ENCODE results near the gene ELMOD1. TPM values are rescaled to one million over a fixed set of nuclear protein-coding genes. Genes with fewer than 3 reads are reported as not detected.

ELMOD1 gene
- total RNA-seq, 4 donors from 2014 or later, result not detected

DNA sequence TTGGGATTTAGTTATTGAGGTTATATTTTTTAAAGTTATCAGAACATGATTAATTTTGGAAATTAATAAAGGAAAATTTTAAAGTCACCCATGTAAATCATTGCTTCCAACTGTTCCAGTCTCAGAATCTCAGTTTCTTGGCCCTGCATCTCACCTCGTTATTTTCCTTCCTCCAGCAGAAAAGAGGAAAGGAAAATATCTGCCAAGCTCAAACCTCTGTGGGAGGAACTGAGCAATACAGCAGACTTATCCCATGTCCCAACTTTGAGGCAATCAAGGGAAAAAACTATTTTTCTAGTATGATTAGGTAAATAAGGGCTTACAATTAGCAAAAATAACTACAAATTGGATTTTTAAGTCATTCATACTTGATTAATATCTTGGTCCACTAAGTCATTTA is 30.1 kb downstream of the ELMOD1 start:
- Histone ChIP-seq H3K27me3 (peaks cover 0 to 17% (median 0%) of the 10 kb centered on the region in 4 donors), H3K4me1 (no peaks in the 10 kb centered on the region), H3K36me3 (no peaks in the 10 kb centered on the region), H3K9me3 (no peaks in the 10 kb centered on the region), H3K27ac (no peak overlapping the region), H3K4me3 (no peak overlapping the region)
- whole genome bisulfite sequencing, 2 donors, result 36 to 75% methylated on average over 1 of the region's 1 CpG
- TF ChIP-seq CTCF (IDR thresholded peaks at IDR 0.05), result no peak
- no peak for TF ChIP-seq POLR2A (IDR thresholded peaks at IDR 0.05)
- DNase-seq, result no peak
- intact Hi-C loops (cut with DNase I), result no loop called here

- Histone ChIP-seq H3K27me3 (peaks cover 0 to 17% (median 0%) of the 10 kb centered on the region in 4 donors), H3K4me1 (no peaks in the 10 kb centered on the region), H3K27ac (no peak overlapping the region), H3K36me3 (no peaks in the 10 kb centered on the region), H3K9me3 (no peaks in the 10 kb centered on the region), H3K4me3 (no peak overlapping the region)
- DNase-seq, result no peak
- intact Hi-C loops (cut with DNase I), result no loop called here
- TF ChIP-seq POLR2A (IDR thresholded peaks at IDR 0.05) (no peak), CTCF (IDR thresholded peaks at IDR 0.05) (no peak)
- 63% methylated on average over 7 of the region's 7 CpGs for WGBS, 2 donors
Observed at GRCh38 chr11:107623183-107623582, 32.2 kb downstream of the ELMOD1 start.

GRCh38 chr11:107624983-107625684 is 34.2 kb downstream of the ELMOD1 start:
- H3K4me1 ChIP-seq, result no peaks in the 10 kb centered on the region
- no peaks in the 10 kb centered on the region for H3K36me3 ChIP-seq
- no peaks in the 10 kb centered on the region for H3K9me3 ChIP-seq
- WGBS, 2 donors, result 44 to 52% methylated on average over 10 of the region's 10 CpGs
- intact Hi-C loops (cut with DNase I), result no loop called here
- no peak overlapping the region for H3K4me3 ChIP-seq
- DNase-seq, result no peak
- TF ChIP-seq POLR2A (IDR thresholded peaks at IDR 0.05), result no peak
- TF ChIP-seq CTCF (IDR thresholded peaks at IDR 0.05), result no peak
- no peak overlapping the region for H3K27ac ChIP-seq
- peaks cover 0 to 17% (median 0%) of the 10 kb centered on the region in 4 donors for H3K27me3 ChIP-seq

DNA sequence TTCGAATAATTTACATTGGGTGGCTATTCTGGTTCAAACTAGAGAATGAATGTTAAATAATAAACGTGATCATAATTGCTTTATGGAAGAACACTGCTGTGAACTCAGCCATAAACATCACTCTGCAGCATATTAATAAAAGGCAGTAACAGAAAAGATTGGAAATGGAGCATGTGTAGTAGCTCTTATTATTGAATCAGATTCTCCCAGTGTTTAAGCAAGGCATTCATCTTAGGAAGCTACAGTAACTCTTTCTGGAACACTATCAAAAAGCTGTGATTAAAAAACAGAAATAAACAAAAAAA is 34.7 kb downstream of the ELMOD1 start:
- TF ChIP-seq CTCF (IDR thresholded peaks at IDR 0.05), result no peak
- Histone ChIP-seq H3K4me3 (no peak overlapping the region), H3K36me3 (no peaks in the 10 kb centered on the region), H3K27me3 (peaks cover 0 to 17% (median 0%) of the 10 kb centered on the region in 4 donors), H3K27ac (no peak overlapping the region), H3K9me3 (no peaks in the 10 kb centered on the region), H3K4me1 (no peaks in the 10 kb centered on the region)
- no peak for DNase-seq
- intact Hi-C loops (cut with DNase I), result no loop called here
- WGBS, 2 donors, result 15 to 40% methylated on average over 2 of the region's 2 CpGs

GRCh38 chr11:107631043-107631442 is 40.1 kb downstream of the ELMOD1 start:
- no peaks in the 10 kb centered on the region for H3K9me3 ChIP-seq
- H3K27me3 ChIP-seq, result peaks cover 0 to 15% (median 0%) of the 10 kb centered on the region in 4 donors
- no peaks in the 10 kb centered on the region for H3K4me1 ChIP-seq
- H3K36me3 ChIP-seq, result no peaks in the 10 kb centered on the region
- WGBS, 2 donors, result 55 to 66% methylated on average over 2 of the region's 2 CpGs
- intact Hi-C loops (cut with DNase I), result no loop called here
- H3K4me3 ChIP-seq, result no peak overlapping the region
- DNase-seq, result no peak
- TF ChIP-seq POLR2A (IDR thresholded peaks at IDR 0.05), result no peak
- TF ChIP-seq CTCF (IDR thresholded peaks at IDR 0.05), result no peak
- no peak overlapping the region for H3K27ac ChIP-seq
